ENCODE data around the gene PIEZO2. TPM values are rescaled to one million over a fixed set of nuclear protein-coding genes. Genes with fewer than 3 reads are reported as not detected.

PIEZO2 gene
- total RNA-seq, 3 donors from 2014 or later, result 1.9 to 26.2 (median 11.4) TPM

- Histone ChIP-seq H3K36me3 (no peaks in the 10 kb centered on the region), H3K4me3 (no peak overlapping the region), H3K4me1 (no peaks in the 10 kb centered on the region), H3K27ac (no peak overlapping the region), H3K27me3 (no peaks in the 10 kb centered on the region), H3K9me3 (no peaks in the 10 kb centered on the region)
- TF ChIP-seq POLR2A (IDR thresholded peaks at IDR 0.05) (no peak), POLR2AphosphoS5 (IDR thresholded peaks at IDR 0.05) (no peak), CTCF (IDR thresholded peaks at IDR 0.05) (no peak)
- no peak for DNase-seq (ENCODE audit: low spot score in 2 of 2)
- intact Hi-C loops (cut with DNase I; ENCODE audit: low total_unique reads), result no loop called here
Observed at GRCh38 chr18:10690035-10690329, 459.4 kb downstream of the PIEZO2 start.

- H3K9me3 ChIP-seq, result no peaks in the 10 kb centered on the region
- H3K27me3 ChIP-seq, result no peaks in the 10 kb centered on the region
- H3K4me3 ChIP-seq, result no peak overlapping the region
- intact Hi-C loops (cut with DNase I; ENCODE audit: low total_unique reads), result no loop called here
- no peaks in the 10 kb centered on the region for H3K36me3 ChIP-seq
- DNase-seq (ENCODE audit: low spot score in 2 of 2), result no peak
- no peaks in the 10 kb centered on the region for H3K4me1 ChIP-seq
- TF ChIP-seq CTCF (IDR thresholded peaks at IDR 0.05), result no peak
- TF ChIP-seq POLR2A (IDR thresholded peaks at IDR 0.05), result no peak
- no peak for TF ChIP-seq POLR2AphosphoS5 (IDR thresholded peaks at IDR 0.05)
- no peak overlapping the region for H3K27ac ChIP-seq
Observed at GRCh38 chr18:10689236-10690034, 459.9 kb downstream of the PIEZO2 start.

GRCh38 chr18:10688766-10689165 lies 460.6 kb downstream of the PIEZO2 start:
- intact Hi-C loops (cut with DNase I; ENCODE audit: low total_unique reads), result no loop called here
- Histone ChIP-seq H3K27ac (no peak overlapping the region), H3K36me3 (no peaks in the 10 kb centered on the region), H3K4me1 (no peaks in the 10 kb centered on the region), H3K9me3 (no peaks in the 10 kb centered on the region), H3K27me3 (no peaks in the 10 kb centered on the region), H3K4me3 (no peak overlapping the region)
- TF ChIP-seq POLR2A (IDR thresholded peaks at IDR 0.05) (no peak), POLR2AphosphoS5 (IDR thresholded peaks at IDR 0.05) (no peak), CTCF (IDR thresholded peaks at IDR 0.05) (no peak)
- DNase-seq (ENCODE audit: low spot score in 2 of 2), result no peak

GRCh38 chr18:10687161-10687925 lies 462.0 kb downstream of the PIEZO2 start:
- Histone ChIP-seq H3K27ac (no peak overlapping the region), H3K9me3 (no peaks in the 10 kb centered on the region), H3K4me3 (no peak overlapping the region), H3K4me1 (no peaks in the 10 kb centered on the region), H3K27me3 (no peaks in the 10 kb centered on the region), H3K36me3 (no peaks in the 10 kb centered on the region)
- DNase-seq (ENCODE audit: low spot score in 2 of 2), result no peak
- TF ChIP-seq POLR2A (IDR thresholded peaks at IDR 0.05) (no peak), CTCF (IDR thresholded peaks at IDR 0.05) (no peak), POLR2AphosphoS5 (IDR thresholded peaks at IDR 0.05) (no peak)
- intact Hi-C loops (cut with DNase I; ENCODE audit: low total_unique reads), result no loop called here

GRCh38 chr18:10686308-10686707 lies 463.1 kb downstream of the PIEZO2 start:
- TF ChIP-seq CTCF (IDR thresholded peaks at IDR 0.05) (no peak), POLR2AphosphoS5 (IDR thresholded peaks at IDR 0.05) (no peak), POLR2A (IDR thresholded peaks at IDR 0.05) (no peak)

More at GRCh38 chr18:10686308-10686707, 463.1 kb downstream of the PIEZO2 start:
- no peak overlapping the region for H3K4me3 ChIP-seq
- no peaks in the 10 kb centered on the region for H3K9me3 ChIP-seq
- no peak overlapping the region for H3K27ac ChIP-seq
- H3K27me3 ChIP-seq, result no peaks in the 10 kb centered on the region
- no peaks in the 10 kb centered on the region for H3K4me1 ChIP-seq
- intact Hi-C loops (cut with DNase I; ENCODE audit: low total_unique reads), result no loop called here
- DNase-seq (ENCODE audit: low spot score in 2 of 2), result no peak
- no peaks in the 10 kb centered on the region for H3K36me3 ChIP-seq

All from breast epithelium (tissue), 4 donors.